LNCaP clone FGC (cell line): ENCODE results near the gene SLCO2B1.

Experiments used
- DNase-seq: peaks from one replicate; pipeline ENCODE4 v3.0.0-alpha.2; 2011; ENCODE audit warnings: low read depth
- H3K4me3 ChIP-seq: 2 replicates; pipeline ENCODE4 v1.5.1; 2011; ENCODE audit warnings: mild to moderate bottlenecking, low read depth, low read length, control low read depth
- CTCF ChIP-seq: IDR thresholded peaks from 2 replicates; pipeline ENCODE4 v1.5.1; 2012; ENCODE audit warnings: mild to moderate bottlenecking; ENCODE audit not compliant: control insufficient read depth, insufficient read depth; ENCODE audit errors: extremely low read depth

The SLCO2B1 gene

GRCh38 chr11:75145196-75145971, 5.5 kb upstream of the SLCO2B1 start:
- H3K4me3 ChIP-seq, result no peak overlapping the region
- TF ChIP-seq CTCF, result no peak
- no peak for DNase-seq

- DNase-seq, result no peak
- H3K4me3 ChIP-seq, result no peak overlapping the region
- no peak for TF ChIP-seq CTCF
These were observed 4.9 kb upstream of the SLCO2B1 start for GRCh38 chr11:75145972-75146519.

- TF ChIP-seq CTCF, result no peak
- DNase-seq, result no peak
These were observed 4.2 kb upstream of the SLCO2B1 start for GRCh38 chr11:75146711-75147110.

GRCh38 chr11:75147191-75147874, 3.6 kb upstream of the SLCO2B1 start:
- DNase-seq, result no peak
- TF ChIP-seq CTCF, result no peak
- no peak overlapping the region for H3K4me3 ChIP-seq

More at GRCh38 chr11:75146711-75147110, 4.2 kb upstream of the SLCO2B1 start:
- no peak overlapping the region for H3K4me3 ChIP-seq

GRCh38 chr11:75147875-75148263, 3.0 kb upstream of the SLCO2B1 start:
- H3K4me3 ChIP-seq, result no peak overlapping the region
- TF ChIP-seq CTCF, result no peak
- DNase-seq, result no peak

GRCh38 chr11:75148436-75148983, 2.4 kb upstream of the SLCO2B1 start:
- no peak for DNase-seq
- no peak overlapping the region for H3K4me3 ChIP-seq
- TF ChIP-seq CTCF, result no peak
